ENCODE measurements around the gene LMO7. TPM values are rescaled to one million over a fixed set of nuclear protein-coding genes. Genes with fewer than 3 reads are reported as not detected.
A peak's percentile ranks its signal among the peaks of the same experiment; 100 is the strongest.

Gene LMO7
- total RNA-seq, 2 experiments from 2014 or later, result 12.2 to 15.3 TPM

DNA sequence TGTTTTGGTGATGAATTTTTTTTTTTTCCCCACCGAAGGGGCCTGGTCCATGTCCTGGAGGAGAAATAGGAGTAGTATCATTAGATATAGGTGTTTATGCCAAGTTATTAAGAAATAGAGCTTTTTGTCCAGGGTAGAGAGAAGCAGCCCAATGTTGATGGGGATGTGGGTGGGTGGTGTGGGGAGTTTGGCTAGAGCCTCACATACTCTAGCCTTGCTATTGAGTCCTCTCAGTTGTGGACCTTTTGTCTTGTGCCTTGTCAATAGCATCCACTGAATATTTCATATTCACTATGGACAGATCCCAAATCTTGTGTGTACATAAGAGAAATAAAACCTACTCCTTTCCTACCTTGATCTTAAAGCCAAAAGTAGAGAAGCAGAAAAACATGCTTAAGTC, 134.0 kb downstream of the LMO7 start:
- ATAC-seq, result no peak
- peaks cover 63% of the 10 kb centered on the region for H3K4me1 Mint-ChIP-seq (ENCODE audit: low read depth)

DNA sequence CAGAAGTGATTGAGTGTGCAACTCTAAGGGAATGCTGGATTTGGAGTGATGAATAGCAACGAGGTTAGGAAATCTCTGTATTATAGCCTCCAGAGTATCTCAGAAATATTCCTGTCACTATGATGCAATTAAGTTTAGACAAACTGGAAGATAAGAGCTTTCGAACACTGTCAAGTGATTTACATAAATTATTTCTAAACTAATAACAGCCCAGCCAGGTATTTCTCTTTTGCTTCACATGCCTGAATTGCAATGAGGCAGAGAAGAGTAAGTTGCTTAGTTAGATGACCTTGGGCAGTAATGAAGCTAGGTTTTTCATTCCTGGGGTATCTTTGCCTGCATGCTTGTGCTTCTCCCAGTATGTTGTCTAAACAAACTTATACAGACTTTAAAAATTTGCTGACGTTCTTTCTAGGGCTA, 134.5 kb downstream of the LMO7 start:
- H3K4me1 Mint-ChIP-seq (ENCODE audit: low read depth), result peaks cover 59% of the 10 kb centered on the region
- peaks cover 24% of the 10 kb centered on the region for H3K36me3 Mint-ChIP-seq (ENCODE audit: low read depth)
- intact Hi-C loops (cut with micrococcal nuclease), result loop anchor here (5.0 kb wide), 1 partner anchor 238 kb away; no protein-coding TSS in a partner anchor

More for the DNA sequence above, 134.0 kb downstream of the LMO7 start:
- Mint-ChIP-seq H3K9me3 (peaks cover 11% of the 10 kb centered on the region), H3K4me3 (no peak overlapping the region), H3K27ac (peak overlapping the region; percentile 44), H3K27me3 (no peaks in the 10 kb centered on the region), H3K36me3 (ENCODE audit: low read depth) (peaks cover 27% of the 10 kb centered on the region)
- DNase-seq, result no peak
- TF ChIP-seq, protein P1, sequence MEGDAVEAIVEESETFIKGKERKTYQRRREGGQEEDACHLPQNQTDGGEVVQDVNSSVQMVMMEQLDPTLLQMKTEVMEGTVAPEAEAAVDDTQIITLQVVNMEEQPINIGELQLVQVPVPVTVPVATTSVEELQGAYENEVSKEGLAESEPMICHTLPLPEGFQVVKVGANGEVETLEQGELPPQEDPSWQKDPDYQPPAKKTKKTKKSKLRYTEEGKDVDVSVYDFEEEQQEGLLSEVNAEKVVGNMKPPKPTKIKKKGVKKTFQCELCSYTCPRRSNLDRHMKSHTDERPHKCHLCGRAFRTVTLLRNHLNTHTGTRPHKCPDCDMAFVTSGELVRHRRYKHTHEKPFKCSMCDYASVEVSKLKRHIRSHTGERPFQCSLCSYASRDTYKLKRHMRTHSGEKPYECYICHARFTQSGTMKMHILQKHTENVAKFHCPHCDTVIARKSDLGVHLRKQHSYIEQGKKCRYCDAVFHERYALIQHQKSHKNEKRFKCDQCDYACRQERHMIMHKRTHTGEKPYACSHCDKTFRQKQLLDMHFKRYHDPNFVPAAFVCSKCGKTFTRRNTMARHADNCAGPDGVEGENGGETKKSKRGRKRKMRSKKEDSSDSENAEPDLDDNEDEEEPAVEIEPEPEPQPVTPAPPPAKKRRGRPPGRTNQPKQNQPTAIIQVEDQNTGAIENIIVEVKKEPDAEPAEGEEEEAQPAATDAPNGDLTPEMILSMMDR (IDR thresholded peaks at IDR 0.05), result no peak
- CTCF ChIA-PET, result interaction anchor here (1.1 kb wide), 1 partner anchor 9 kb away, joined by 4 read pairs; no protein-coding TSS in a partner anchor
- POLR2A ChIA-PET, result interaction anchor here (1.5 to 1.6 kb wide), 2 partner anchors 8 to 9 kb away, joined by 3 to 4 read pairs; no protein-coding TSS in a partner anchor
- intact Hi-C loops (cut with micrococcal nuclease), result loop anchor here (5.0 kb wide), 1 partner anchor 238 kb away; no protein-coding TSS in a partner anchor

DNA sequence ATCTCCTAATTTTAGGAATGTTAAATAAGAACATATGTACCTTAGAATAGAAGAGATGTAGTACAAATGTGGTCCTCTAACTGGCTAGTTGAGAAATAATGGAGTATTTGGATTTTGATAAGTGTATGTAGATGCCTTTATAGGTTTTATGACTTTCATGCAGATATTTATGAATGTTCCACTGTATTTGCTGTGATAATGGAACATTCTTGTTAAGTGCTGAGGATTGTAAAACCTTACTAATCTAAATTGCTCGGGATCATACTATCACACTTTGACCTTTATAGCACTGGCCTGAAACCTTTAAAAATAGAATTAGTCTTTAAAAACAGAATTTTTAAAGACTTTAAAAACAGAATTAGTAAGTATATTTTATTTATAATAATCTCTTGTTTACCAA, 135.1 kb downstream of the LMO7 start:
- ATAC-seq (no peak), DNase-seq (no peak)
- ChIA-PET POLR2A (interaction anchor here (1.5 to 1.6 kb wide), 2 partner anchors 9 to 10 kb away, joined by 3 to 4 read pairs; no protein-coding TSS in a partner anchor), CTCF (interaction anchor here (1.0 to 1.1 kb wide), 2 partner anchors 10 to 12 kb away, joined by 3 to 4 read pairs; no protein-coding TSS in a partner anchor)
- Mint-ChIP-seq H3K4me3 (no peak overlapping the region), H3K27ac (no peak overlapping the region), H3K27me3 (no peaks in the 10 kb centered on the region), H3K36me3 (ENCODE audit: low read depth) (peaks cover 20% of the 10 kb centered on the region), H3K4me1 (ENCODE audit: low read depth) (peaks cover 52% of the 10 kb centered on the region), H3K9me3 (peaks cover 10% of the 10 kb centered on the region)
- TF ChIP-seq, protein P1 (IDR thresholded peaks at IDR 0.05), result no peak
- intact Hi-C loops (cut with micrococcal nuclease), result loop anchor here (5.0 kb wide), 1 partner anchor 239 kb away; no protein-coding TSS in a partner anchor

More for the DNA sequence above, 134.5 kb downstream of the LMO7 start:
- ATAC-seq, result no peak
- peak overlapping the region; percentile 53 for H3K27ac Mint-ChIP-seq
- no peaks in the 10 kb centered on the region for H3K27me3 Mint-ChIP-seq
- TF ChIP-seq, protein P1 (IDR thresholded peaks at IDR 0.05), result no peak
- POLR2A ChIA-PET, result interaction anchor here (1.5 to 1.6 kb wide), 2 partner anchors 8 to 9 kb away, joined by 3 to 4 read pairs; no protein-coding TSS in a partner anchor
- CTCF ChIA-PET, result interaction anchor here (1.1 kb wide), 1 partner anchor 9 kb away, joined by 4 read pairs; no protein-coding TSS in a partner anchor
- H3K9me3 Mint-ChIP-seq, result peaks cover 11% of the 10 kb centered on the region
- no peak overlapping the region for H3K4me3 Mint-ChIP-seq
- no peak for DNase-seq

DNA sequence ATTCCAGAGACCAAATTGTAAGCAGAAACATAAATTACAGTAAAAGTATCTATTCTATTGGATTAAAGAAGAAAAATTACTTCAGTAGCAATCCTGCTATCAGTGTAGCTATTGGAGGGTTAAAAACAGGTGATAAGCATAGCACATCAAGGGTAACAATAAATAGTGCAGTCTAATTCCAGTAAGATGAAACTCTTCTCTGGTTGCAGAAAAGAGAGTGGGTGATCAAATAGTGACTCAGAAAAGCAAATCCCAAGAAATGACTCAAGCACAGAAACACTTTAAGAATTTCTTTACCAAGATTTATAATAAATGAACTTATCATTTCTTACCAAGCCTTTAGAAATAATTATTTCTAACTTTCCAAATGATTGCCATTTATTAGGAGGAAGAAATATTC, 135.7 kb downstream of the LMO7 start:
- CTCF ChIA-PET, result interaction anchor here (1.0 to 2.3 kb wide), 2 partner anchors 11 to 76 kb away, joined by 3 to 9 read pairs; no protein-coding TSS in a partner anchor
- H3K4me1 Mint-ChIP-seq (ENCODE audit: low read depth), result peaks cover 46% of the 10 kb centered on the region

More for the DNA sequence above, 135.7 kb downstream of the LMO7 start:
- Mint-ChIP-seq H3K36me3 (ENCODE audit: low read depth) (peaks cover 19% of the 10 kb centered on the region), H3K4me3 (no peak overlapping the region), H3K27ac (no peak overlapping the region), H3K9me3 (peaks cover 8% of the 10 kb centered on the region), H3K27me3 (no peaks in the 10 kb centered on the region)
- POLR2A ChIA-PET, result interaction anchor here (1.6 kb wide), 1 partner anchor 9 kb away, joined by 4 read pairs; no protein-coding TSS in a partner anchor
- peak; percentile 95 for ATAC-seq
- intact Hi-C loops (cut with micrococcal nuclease), result loop anchor here (5.0 kb wide), 1 partner anchor 240 kb away; no protein-coding TSS in a partner anchor
- DNase-seq, result no peak
- TF ChIP-seq, protein P1 (IDR thresholded peaks at IDR 0.05), result no peak

All from activated CD8-positive, alpha-beta T cell treated with anti-CD3 and anti-CD28 coated beads for 36 hours (primary cell).